SIG-M5 treated with dmso at 0.1 percent for 504 hours (cell line): Measurements from ENCODE around the gene CTNND2.

Experiments used
- DNase-seq: peaks from one replicate; lab custom pipeline; 2025; ENCODE audit not compliant: unreplicated experiment; lab: John Stamatoyannopoulos, UW

The CTNND2 gene

GRCh38 chr5:10969684-10970180 is 934.5 kb downstream of the CTNND2 start:
- DNase-seq, result no peak

GRCh38 chr5:10964806-10965205 is 939.4 kb downstream of the CTNND2 start:
- DNase-seq, result no peak

- DNase-seq, result no peak
Observed at GRCh38 chr5:10958728-10959127, 945.5 kb downstream of the CTNND2 start.

GRCh38 chr5:10949856-10950630 is 954.2 kb downstream of the CTNND2 start:
- no peak for DNase-seq

- DNase-seq, result no peak
Observed at GRCh38 chr5:10946050-10946449, 958.2 kb downstream of the CTNND2 start.

GRCh38 chr5:10941900-10942299 is 962.3 kb downstream of the CTNND2 start:
- DNase-seq, result no peak

- no peak for DNase-seq
Observed at GRCh38 chr5:10936081-10936855, 968.0 kb downstream of the CTNND2 start.

GRCh38 chr5:10935536-10935935 is 968.7 kb downstream of the CTNND2 start:
- DNase-seq, result no peak

- no peak for DNase-seq
Observed at GRCh38 chr5:10934783-10935355, 969.4 kb downstream of the CTNND2 start.

- DNase-seq, result no peak
Observed at GRCh38 chr5:10933121-10933520, 971.1 kb downstream of the CTNND2 start.

GRCh38 chr5:10932426-10932825 is 971.8 kb downstream of the CTNND2 start:
- no peak for DNase-seq

GRCh38 chr5:10927608-10928007 is 976.6 kb downstream of the CTNND2 start:
- DNase-seq, result no peak

- DNase-seq, result no peak
Observed at GRCh38 chr5:10923310-10923709, 980.9 kb downstream of the CTNND2 start.
